GM12892 (cell line): Measurements from ENCODE around the gene NRCAM.

ENCODE experiments used
- POLR2A ChIP-seq: IDR thresholded peaks from 2 replicates; pipeline ENCODE4 v1.6.1; 2011; ENCODE audit warnings: low read depth, low read length, control low read depth
- POLR2AphosphoS5 ChIP-seq: IDR thresholded peaks from 2 replicates; pipeline ENCODE4 v1.6.1; 2011; ENCODE audit warnings: low read depth, low read length, control low read depth
- TAF1 ChIP-seq: IDR thresholded peaks from 2 replicates; pipeline ENCODE4 v1.6.1; 2011; ENCODE audit warnings: low read depth, mild to moderate bottlenecking, control low read depth, low read length, borderline replicate concordance

DNA sequence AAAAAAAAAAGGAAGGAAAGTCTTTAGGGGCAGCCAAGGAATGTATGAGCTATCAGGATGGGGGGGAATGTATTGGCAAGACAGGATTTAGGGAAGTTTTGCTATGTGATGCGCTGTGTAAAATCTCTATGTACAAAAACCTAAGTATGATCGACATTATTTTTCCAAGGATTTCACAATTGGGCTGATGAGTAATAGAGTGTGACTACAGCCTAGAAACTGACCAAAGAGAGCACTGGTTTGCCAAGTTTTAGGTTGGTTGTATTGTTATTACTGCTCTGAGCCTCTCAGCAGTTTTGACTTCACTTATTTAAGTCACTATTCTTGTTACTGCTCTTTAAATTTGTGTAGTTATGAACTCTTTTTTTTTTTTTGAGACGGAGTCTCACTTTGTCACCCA is 107.3 kb downstream of the NRCAM start:
- TF ChIP-seq POLR2A = no peak
- TF ChIP-seq POLR2AphosphoS5 = no peak
- TF ChIP-seq TAF1 = no peak
